ENCODE results near the gene PAN3. TPM values are rescaled to one million over a fixed set of nuclear protein-coding genes. Genes with fewer than 3 reads are reported as not detected.

PAN3 gene
- total RNA-seq, 1 experiment from 2014 or later, result 24.8 TPM

DNA sequence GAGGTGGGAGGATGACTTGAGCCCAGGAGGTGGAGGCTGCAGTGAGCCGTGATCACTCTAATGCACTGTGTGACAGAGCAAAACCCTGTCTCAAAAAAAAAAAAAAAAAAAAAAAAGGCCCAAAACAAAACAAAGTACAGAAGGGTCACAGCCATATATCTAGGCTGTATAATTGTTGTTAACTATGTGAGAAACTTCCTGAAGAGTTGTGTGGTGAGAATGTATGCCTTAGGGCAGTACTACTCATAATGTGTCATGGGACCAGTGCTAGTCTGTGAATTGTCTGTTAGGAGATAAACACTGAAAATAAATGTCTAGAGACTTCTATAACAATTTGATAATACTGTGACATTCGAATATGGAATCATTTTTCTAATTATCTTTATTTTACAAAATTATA is 43.1 kb downstream of the PAN3 start:
- H3K27me3 Mint-ChIP-seq (ENCODE audit: unreplicated experiment), result no peaks in the 10 kb centered on the region
- CTCF ChIA-PET, result no interaction called here
- TF ChIP-seq, protein P1, sequence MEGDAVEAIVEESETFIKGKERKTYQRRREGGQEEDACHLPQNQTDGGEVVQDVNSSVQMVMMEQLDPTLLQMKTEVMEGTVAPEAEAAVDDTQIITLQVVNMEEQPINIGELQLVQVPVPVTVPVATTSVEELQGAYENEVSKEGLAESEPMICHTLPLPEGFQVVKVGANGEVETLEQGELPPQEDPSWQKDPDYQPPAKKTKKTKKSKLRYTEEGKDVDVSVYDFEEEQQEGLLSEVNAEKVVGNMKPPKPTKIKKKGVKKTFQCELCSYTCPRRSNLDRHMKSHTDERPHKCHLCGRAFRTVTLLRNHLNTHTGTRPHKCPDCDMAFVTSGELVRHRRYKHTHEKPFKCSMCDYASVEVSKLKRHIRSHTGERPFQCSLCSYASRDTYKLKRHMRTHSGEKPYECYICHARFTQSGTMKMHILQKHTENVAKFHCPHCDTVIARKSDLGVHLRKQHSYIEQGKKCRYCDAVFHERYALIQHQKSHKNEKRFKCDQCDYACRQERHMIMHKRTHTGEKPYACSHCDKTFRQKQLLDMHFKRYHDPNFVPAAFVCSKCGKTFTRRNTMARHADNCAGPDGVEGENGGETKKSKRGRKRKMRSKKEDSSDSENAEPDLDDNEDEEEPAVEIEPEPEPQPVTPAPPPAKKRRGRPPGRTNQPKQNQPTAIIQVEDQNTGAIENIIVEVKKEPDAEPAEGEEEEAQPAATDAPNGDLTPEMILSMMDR (IDR thresholded peaks at IDR 0.05; ENCODE audit: unreplicated experiment), result no peak

DNA sequence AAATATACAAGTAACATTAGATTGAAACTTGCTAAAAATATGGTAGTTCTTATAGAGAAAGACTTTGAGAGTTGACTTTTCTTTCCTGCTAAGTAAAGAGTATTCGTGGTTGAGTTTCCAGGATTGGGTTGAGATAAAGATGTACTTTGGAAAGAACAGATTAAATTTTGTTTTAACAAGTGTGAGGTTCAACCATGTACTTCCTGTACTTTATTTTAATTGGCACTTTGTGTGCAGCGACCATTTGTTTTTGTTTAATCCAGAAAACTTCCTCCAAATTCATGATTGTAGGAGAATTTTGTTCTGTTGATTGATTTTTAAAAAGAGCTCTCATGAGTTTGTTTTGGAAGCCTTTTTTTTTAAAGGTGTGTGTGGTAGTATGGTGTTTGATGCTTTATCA is 46.9 kb downstream of the PAN3 start:
- no peak for DNase-seq
- no peak overlapping the region for H3K27ac Mint-ChIP-seq (ENCODE audit: unreplicated experiment)
- no peaks in the 10 kb centered on the region for H3K27me3 Mint-ChIP-seq (ENCODE audit: unreplicated experiment)
- no peaks in the 10 kb centered on the region for H3K9me3 Mint-ChIP-seq (ENCODE audit: low read depth, unreplicated experiment)
- CTCF ChIA-PET, result no interaction called here
- no peak overlapping the region for H3K4me3 Mint-ChIP-seq (ENCODE audit: low read depth, unreplicated experiment)
- intact Hi-C loops (cut with micrococcal nuclease; ENCODE audit: unreplicated experiment), result no loop called here
- no peaks in the 10 kb centered on the region for H3K4me1 Mint-ChIP-seq (ENCODE audit: low read depth, unreplicated experiment)
- no peaks in the 10 kb centered on the region for H3K36me3 Mint-ChIP-seq (ENCODE audit: insufficient read depth, unreplicated experiment)
- no TSS peak for BruUV-seq (replicated peaks)
- TF ChIP-seq, protein P1 (IDR thresholded peaks at IDR 0.05; ENCODE audit: unreplicated experiment), result no peak

More for the DNA sequence above, 43.1 kb downstream of the PAN3 start:
- DNase-seq, result no peak
- H3K9me3 Mint-ChIP-seq (ENCODE audit: low read depth, unreplicated experiment), result no peaks in the 10 kb centered on the region
- intact Hi-C loops (cut with micrococcal nuclease; ENCODE audit: unreplicated experiment), result no loop called here
- BruUV-seq (replicated peaks), result no TSS peak
- no peaks in the 10 kb centered on the region for H3K36me3 Mint-ChIP-seq (ENCODE audit: insufficient read depth, unreplicated experiment)
- no peaks in the 10 kb centered on the region for H3K4me1 Mint-ChIP-seq (ENCODE audit: low read depth, unreplicated experiment)
- H3K4me3 Mint-ChIP-seq (ENCODE audit: low read depth, unreplicated experiment), result no peak overlapping the region
- H3K27ac Mint-ChIP-seq (ENCODE audit: unreplicated experiment), result no peak overlapping the region

DNA sequence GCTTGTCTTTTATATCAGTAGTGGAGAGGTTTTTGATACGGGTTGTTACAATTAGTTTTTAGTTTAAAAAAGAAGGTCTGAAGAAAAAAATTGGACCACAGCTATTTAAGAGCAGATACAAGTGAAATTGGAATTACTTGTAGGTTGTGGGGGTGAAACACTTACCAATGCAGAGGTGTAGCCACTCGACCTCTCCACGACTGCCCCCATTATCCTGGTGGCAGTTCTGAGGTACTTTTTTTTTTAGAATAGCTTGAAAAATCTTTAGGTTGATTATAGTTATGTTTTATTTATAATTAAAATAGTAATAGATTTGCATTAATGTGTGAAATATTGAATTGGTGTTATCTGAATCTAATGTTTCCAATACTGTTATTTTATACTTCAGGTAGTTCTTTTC is 60.7 kb downstream of the PAN3 start:
- H3K4me3 Mint-ChIP-seq (ENCODE audit: low read depth, unreplicated experiment), result no peak overlapping the region
- BruUV-seq (replicated peaks), result no TSS peak
- CTCF ChIA-PET, result no interaction called here
- H3K9me3 Mint-ChIP-seq (ENCODE audit: low read depth, unreplicated experiment), result no peaks in the 10 kb centered on the region
- H3K4me1 Mint-ChIP-seq (ENCODE audit: low read depth, unreplicated experiment), result no peaks in the 10 kb centered on the region
- TF ChIP-seq, protein P1 (IDR thresholded peaks at IDR 0.05; ENCODE audit: unreplicated experiment), result no peak
- H3K36me3 Mint-ChIP-seq (ENCODE audit: insufficient read depth, unreplicated experiment), result peaks cover 3% of the 10 kb centered on the region
- H3K27me3 Mint-ChIP-seq (ENCODE audit: unreplicated experiment), result no peaks in the 10 kb centered on the region
- intact Hi-C loops (cut with micrococcal nuclease; ENCODE audit: unreplicated experiment), result no loop called here
- no peak for DNase-seq
- H3K27ac Mint-ChIP-seq (ENCODE audit: unreplicated experiment), result no peak overlapping the region

DNA sequence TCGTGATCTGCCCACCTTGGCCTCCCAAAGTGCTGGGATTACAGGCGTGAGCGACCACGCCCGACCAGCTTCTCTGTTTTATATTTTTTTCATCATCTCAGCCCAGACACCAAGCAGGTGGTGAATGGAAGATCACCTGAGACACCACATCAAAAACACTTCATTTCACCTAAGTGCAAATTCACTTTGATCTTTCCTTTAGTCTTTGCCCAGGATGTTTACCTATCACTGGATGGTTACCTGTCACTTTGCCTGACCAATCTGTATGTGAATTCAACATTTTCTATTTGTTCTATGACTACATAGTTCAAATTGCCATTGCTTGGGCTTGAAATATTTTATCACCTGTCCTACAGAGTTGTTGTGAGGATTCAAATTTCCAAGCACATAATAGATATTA is 65.7 kb downstream of the PAN3 start:
- H3K9me3 Mint-ChIP-seq (ENCODE audit: low read depth, unreplicated experiment), result no peaks in the 10 kb centered on the region
- intact Hi-C loops (cut with micrococcal nuclease; ENCODE audit: unreplicated experiment), result loop anchor here (10.0 kb wide), 1 partner anchor 59 kb away; no protein-coding TSS in a partner anchor
- H3K4me1 Mint-ChIP-seq (ENCODE audit: low read depth, unreplicated experiment), result no peaks in the 10 kb centered on the region
- TF ChIP-seq, protein P1 (IDR thresholded peaks at IDR 0.05; ENCODE audit: unreplicated experiment), result no peak
- H3K4me3 Mint-ChIP-seq (ENCODE audit: low read depth, unreplicated experiment), result no peak overlapping the region
- no peaks in the 10 kb centered on the region for H3K36me3 Mint-ChIP-seq (ENCODE audit: insufficient read depth, unreplicated experiment)
- BruUV-seq (replicated peaks), result no TSS peak
- no peak overlapping the region for H3K27ac Mint-ChIP-seq (ENCODE audit: unreplicated experiment)
- H3K27me3 Mint-ChIP-seq (ENCODE audit: unreplicated experiment), result no peaks in the 10 kb centered on the region
- no peak for DNase-seq
- CTCF ChIA-PET, result no interaction called here

Data from Calu3 (cell line).